Trophoblast cell (in vitro differentiated cells and primary cell): ENCODE results near the gene SFRP5.

Experiments used
- DNase-seq, 2 donors: peaks; one replicate each; pipeline ENCODE4 v3.0.0-alpha.2; 2016
- H2AFZ ChIP-seq: 2 replicates; pipeline ENCODE4 v1.6.1; 2013; ENCODE audit warnings: low read length, moderate library complexity, mild to moderate bottlenecking; ENCODE audit not compliant: insufficient read depth, poor library complexity
- H2AK5ac ChIP-seq: 2 replicates; pipeline ENCODE4 v1.6.1; 2013; ENCODE audit warnings: mild to moderate bottlenecking, low read length
- H2BK120ac ChIP-seq: 2 replicates; pipeline ENCODE4 v1.6.1; 2013; ENCODE audit warnings: low read length, mild to moderate bottlenecking, moderate library complexity; ENCODE audit not compliant: insufficient read depth, poor library complexity
- H2BK12ac ChIP-seq: 2 replicates; pipeline ENCODE4 v1.6.1; 2013; ENCODE audit warnings: mild to moderate bottlenecking, low read length, moderate library complexity
- H2BK5ac ChIP-seq: 2 replicates; pipeline ENCODE4 v1.6.1; 2013; ENCODE audit warnings: low read length, low read depth, moderate library complexity, mild to moderate bottlenecking; ENCODE audit not compliant: poor library complexity
- H3K14ac ChIP-seq: 2 replicates; pipeline ENCODE4 v1.6.1; 2013; ENCODE audit warnings: mild to moderate bottlenecking, low read length
- H3K18ac ChIP-seq: 2 replicates; pipeline ENCODE4 v1.6.1; 2013; ENCODE audit warnings: mild to moderate bottlenecking, low read length
- H3K23ac ChIP-seq: 2 replicates; pipeline ENCODE4 v1.6.1; 2013; ENCODE audit warnings: low read length
- H3K27ac ChIP-seq: 2 replicates; pipeline ENCODE4 v1.5.1; 2013; ENCODE audit warnings: low read depth, mild to moderate bottlenecking, inconsistent platforms, low read length, moderate library complexity
- H3K27me3 ChIP-seq: 2 replicates; pipeline ENCODE4 v1.6.1; 2013; ENCODE audit warnings: inconsistent platforms, mild to moderate bottlenecking, low read length, moderate library complexity; ENCODE audit not compliant: insufficient read depth
- H3K36me3 ChIP-seq, 2 experiments: 1 replicate in 1 of 2; 2 replicates in 1 of 2; pipeline ENCODE4 v1.6.1; 2013; ENCODE audit warnings: low read length in 2 of 2, mild to moderate bottlenecking in 2 of 2, moderate library complexity in 1 of 2; ENCODE audit not compliant: insufficient read depth in 2 of 2, control insufficient read depth in 1 of 2
- H3K4ac ChIP-seq: 2 replicates; pipeline ENCODE4 v1.6.1; 2013; ENCODE audit warnings: low read depth, mild to moderate bottlenecking, low read length, moderate library complexity
- H3K4me1 ChIP-seq, 2 experiments: 1 replicate in 1 of 2; 2 replicates in 1 of 2; pipeline ENCODE4 v1.6.1; 2013; ENCODE audit warnings: low read length in 2 of 2, mild to moderate bottlenecking in 2 of 2, moderate library complexity in 1 of 2; ENCODE audit not compliant: insufficient read depth in 2 of 2, control insufficient read depth in 1 of 2
- H3K4me2 ChIP-seq: 2 replicates; pipeline ENCODE4 v1.6.1; 2013; ENCODE audit warnings: inconsistent platforms, mild to moderate bottlenecking, low read length, moderate library complexity
- H3K4me3 ChIP-seq: 2 replicates; pipeline ENCODE4 v1.5.1; 2013; ENCODE audit warnings: mild to moderate bottlenecking, low read depth, low read length, inconsistent platforms
- H3K79me1 ChIP-seq: one replicate; pipeline ENCODE4 v1.6.1; 2013; ENCODE audit warnings: low read length
- H3K79me2 ChIP-seq: 2 replicates; pipeline ENCODE4 v1.6.1; 2013; ENCODE audit warnings: low read length, mild to moderate bottlenecking; ENCODE audit not compliant: control insufficient read depth, insufficient read depth, poor library complexity
- H3K9ac ChIP-seq: 2 replicates; pipeline ENCODE4 v1.6.1; 2013; ENCODE audit warnings: mild to moderate bottlenecking, low read length
- H3K9me3 ChIP-seq: 2 replicates; pipeline ENCODE4 v1.6.1; 2013; ENCODE audit warnings: low read depth, mild to moderate bottlenecking, control low read depth, inconsistent platforms, low read length; ENCODE audit not compliant: insufficient read depth
- H4K12ac ChIP-seq: 2 replicates; pipeline ENCODE4 v1.6.1; 2013; ENCODE audit warnings: low read depth, mild to moderate bottlenecking, low read length, moderate library complexity
- H4K8ac ChIP-seq: 2 replicates; pipeline ENCODE4 v1.6.1; 2013; ENCODE audit warnings: low read depth, mild to moderate bottlenecking, low read length, moderate library complexity
- H4K91ac ChIP-seq: one replicate; pipeline ENCODE4 v1.6.1; 2013; ENCODE audit warnings: low read depth, mild to moderate bottlenecking, low read length, moderate library complexity
- WGBS: extraction: QIAGEN DNeasy Blood & Tissue Kit; methylation state at CpG from one replicate; pipeline ENCODE4 v1.1.7; 2013; ENCODE audit warnings: missing lambda C conversion rate; ENCODE audit not compliant: insufficient read length, insufficient coverage; ENCODE audit errors: extremely low coverage; 5-methylcytosine and 5-hydroxymethylcytosine counted together

The SFRP5 gene

DNA sequence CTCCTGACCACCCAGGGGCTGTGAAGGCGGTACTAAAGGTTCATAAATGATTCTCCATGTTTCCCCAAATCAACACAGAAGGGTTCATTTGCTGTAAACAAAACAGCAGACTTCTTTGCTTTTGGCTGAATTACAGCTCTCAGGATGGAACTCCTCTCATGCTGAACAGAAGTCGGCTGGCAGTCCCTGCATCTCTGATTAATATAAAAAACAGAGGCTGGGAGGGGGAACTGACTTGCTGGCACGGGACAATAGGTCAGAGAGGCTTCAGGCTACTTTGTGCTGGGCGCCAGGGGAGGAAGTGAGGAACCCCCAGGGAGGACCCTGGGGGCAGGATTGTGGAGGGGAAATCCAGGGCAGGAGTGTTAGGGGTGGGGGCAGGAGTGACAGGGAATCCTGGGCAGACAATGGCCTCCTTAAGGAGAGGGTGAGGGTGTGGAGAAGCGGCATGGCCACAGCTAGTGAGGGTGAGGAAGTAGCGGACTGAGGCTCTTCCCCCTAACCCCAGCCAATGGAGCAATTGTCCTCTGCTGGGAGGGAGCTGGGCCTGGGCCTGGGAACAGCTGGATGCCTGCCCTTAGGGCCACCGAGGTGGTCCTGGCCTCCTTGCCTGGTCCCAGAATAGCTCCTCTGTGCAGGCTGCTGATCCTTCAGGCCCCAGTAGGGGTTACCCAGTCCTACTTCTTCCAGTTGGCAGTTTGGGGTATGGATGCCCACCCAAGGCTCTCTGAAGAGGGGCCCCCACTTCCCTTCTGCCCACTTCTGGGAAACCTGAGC is 9.2 kb upstream of the SFRP5 start:
- no peak for DNase-seq
- Histone ChIP-seq H3K4me2 (no peak overlapping the region), H3K23ac (no peak overlapping the region), H3K18ac (no peak overlapping the region), H3K79me1 (no peaks in the 10 kb centered on the region), H3K4me3 (no peak overlapping the region), H4K91ac (no peak overlapping the region), H3K36me3 (no peaks in the 10 kb centered on the region), H3K27ac (no peak overlapping the region), H2BK12ac (no peak overlapping the region), H2BK120ac (no peak overlapping the region), H3K79me2 (no peaks in the 10 kb centered on the region), H3K14ac (no peak overlapping the region), H3K4me1 (no peaks in the 10 kb centered on the region), H2BK5ac (no peak overlapping the region), H3K9me3 (no peaks in the 10 kb centered on the region), H3K4ac (no peak overlapping the region), H2AK5ac (no peak overlapping the region), H2AFZ (no peak overlapping the region), H3K9ac (no peak overlapping the region), H4K8ac (no peak overlapping the region), H3K27me3 (no peaks in the 10 kb centered on the region), H4K12ac (no peak overlapping the region)
- WGBS = no CpG with 5 or more reads among the region's 7 CpGs

DNA sequence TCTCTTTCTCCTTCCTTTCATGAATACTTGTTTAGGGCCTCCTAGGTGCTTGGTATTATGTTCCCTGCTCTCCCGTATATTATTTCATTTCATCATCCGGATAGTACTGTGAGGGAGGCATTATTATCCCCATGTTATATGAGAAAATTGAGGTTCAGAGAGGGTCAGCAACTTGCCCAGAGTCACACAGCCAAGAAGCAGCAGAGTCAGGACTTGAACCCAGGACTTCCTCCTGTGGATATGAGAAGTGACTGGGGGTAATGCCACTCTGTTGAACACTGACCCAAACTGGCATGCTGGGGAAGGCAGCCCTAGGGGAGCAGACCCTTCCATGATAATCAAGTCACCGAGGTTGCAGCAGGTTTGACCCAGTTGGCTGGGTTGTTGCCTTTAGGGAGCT is 8.2 kb upstream of the SFRP5 start:
- Histone ChIP-seq H3K79me2 (no peaks in the 10 kb centered on the region), H2AFZ (no peak overlapping the region), H3K27me3 (no peaks in the 10 kb centered on the region), H3K18ac (no peak overlapping the region), H3K4me1 (no peaks in the 10 kb centered on the region), H3K9me3 (no peaks in the 10 kb centered on the region), H3K36me3 (no peaks in the 10 kb centered on the region), H3K27ac (no peak overlapping the region), H3K79me1 (no peaks in the 10 kb centered on the region), H2BK12ac (no peak overlapping the region), H4K12ac (no peak overlapping the region), H3K4me3 (no peak overlapping the region), H3K4me2 (no peak overlapping the region), H4K91ac (no peak overlapping the region), H4K8ac (no peak overlapping the region), H3K9ac (no peak overlapping the region), H2BK5ac (no peak overlapping the region), H2AK5ac (no peak overlapping the region), H3K14ac (no peak overlapping the region), H3K23ac (no peak overlapping the region), H3K4ac (no peak overlapping the region), H2BK120ac (no peak overlapping the region)
- no CpG with 5 or more reads among the region's 3 CpGs for WGBS
- no peak for DNase-seq

DNA sequence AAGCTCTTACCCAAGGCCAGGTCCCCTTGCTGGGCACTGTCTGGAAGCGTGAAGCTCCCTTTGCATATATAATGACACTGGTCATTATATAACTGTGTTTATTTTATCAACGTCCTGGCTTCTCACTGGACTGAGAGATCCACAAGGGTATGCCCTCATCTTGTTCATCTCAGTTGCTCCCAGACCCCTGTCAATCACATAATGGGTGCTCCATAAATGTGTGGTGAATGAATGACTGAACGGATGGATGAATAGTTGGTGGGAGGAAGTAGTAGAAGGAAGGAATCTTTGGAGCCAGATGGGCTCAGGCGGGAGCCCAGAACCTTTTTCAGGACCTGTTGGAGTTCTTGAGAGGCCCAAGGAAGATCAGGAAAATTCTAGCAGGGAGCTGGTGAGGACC is 7.7 kb upstream of the SFRP5 start:
- no peak overlapping the region for H3K23ac ChIP-seq
- H3K4me1 ChIP-seq = no peaks in the 10 kb centered on the region
- H3K9ac ChIP-seq = no peak overlapping the region
- H4K12ac ChIP-seq = no peak overlapping the region
- no peak overlapping the region for H3K4me2 ChIP-seq
- H2BK120ac ChIP-seq = no peak overlapping the region
- H3K18ac ChIP-seq = no peak overlapping the region
- H3K4me3 ChIP-seq = no peak overlapping the region
- H2BK12ac ChIP-seq = no peak overlapping the region
- no peaks in the 10 kb centered on the region for H3K9me3 ChIP-seq
- no peak overlapping the region for H2AFZ ChIP-seq
- H4K91ac ChIP-seq = no peak overlapping the region
- no peak overlapping the region for H3K14ac ChIP-seq
- no peak overlapping the region for H3K4ac ChIP-seq
- no peaks in the 10 kb centered on the region for H3K36me3 ChIP-seq
- H2AK5ac ChIP-seq = no peak overlapping the region
- no peaks in the 10 kb centered on the region for H3K27me3 ChIP-seq
- 100% methylated on average over 1 of the region's 4 CpGs for WGBS
- H3K27ac ChIP-seq = no peak overlapping the region
- no peak for DNase-seq
- H2BK5ac ChIP-seq = no peak overlapping the region
- H4K8ac ChIP-seq = no peak overlapping the region
- H3K79me1 ChIP-seq = no peaks in the 10 kb centered on the region
- H3K79me2 ChIP-seq = no peaks in the 10 kb centered on the region

DNA sequence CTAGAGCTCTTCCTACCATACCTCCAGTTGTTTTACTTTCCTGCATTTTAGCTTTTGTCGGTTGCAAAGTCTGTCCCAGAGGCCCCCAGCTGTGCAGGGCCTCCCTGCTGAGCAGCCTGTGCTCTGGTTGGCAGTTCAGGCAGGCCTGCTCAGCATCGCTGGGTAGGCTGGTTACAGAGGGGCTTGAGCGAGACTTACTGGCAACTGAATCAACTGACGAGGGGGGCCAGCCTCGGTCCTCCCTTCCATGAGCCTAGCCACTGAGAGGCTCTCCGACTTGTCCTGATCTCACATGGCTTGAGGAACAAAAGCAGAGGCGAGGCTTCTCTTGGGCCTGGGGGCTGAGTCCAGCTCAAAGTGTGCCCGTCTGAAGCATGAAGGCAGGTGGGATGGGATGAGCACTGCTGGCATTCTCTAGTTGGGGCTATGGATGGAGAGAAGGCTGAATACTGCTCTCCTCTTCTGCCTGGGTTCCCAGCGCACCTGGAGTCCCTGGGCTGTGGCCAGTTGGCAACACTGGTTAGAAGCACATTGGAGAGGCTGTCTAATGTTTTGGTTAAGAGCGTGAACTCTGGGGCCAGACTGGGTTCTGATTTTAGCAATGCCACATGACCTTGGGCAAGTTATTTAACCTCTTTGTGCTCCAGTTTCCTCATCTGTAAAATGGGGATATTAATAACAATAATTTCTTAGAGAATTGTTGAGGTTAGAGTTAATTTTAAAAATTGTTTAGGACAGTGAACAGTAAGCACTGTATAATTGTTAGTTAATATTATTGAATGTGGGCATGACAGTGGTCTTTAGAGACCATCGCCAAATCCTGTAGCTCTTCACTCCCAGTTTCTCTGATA is 6.9 kb upstream of the SFRP5 start:
- Histone ChIP-seq H3K4me2 (no peak overlapping the region), H2AFZ (no peak overlapping the region), H4K91ac (no peak overlapping the region), H3K18ac (no peak overlapping the region), H2BK5ac (no peak overlapping the region), H2BK120ac (no peak overlapping the region), H3K4me3 (no peak overlapping the region), H3K9ac (no peak overlapping the region), H2BK12ac (no peak overlapping the region), H3K79me1 (no peaks in the 10 kb centered on the region), H4K8ac (no peak overlapping the region), H3K9me3 (no peaks in the 10 kb centered on the region), H2AK5ac (no peak overlapping the region), H3K27me3 (no peaks in the 10 kb centered on the region), H3K4me1 (no peaks in the 10 kb centered on the region), H4K12ac (no peak overlapping the region), H3K79me2 (no peaks in the 10 kb centered on the region), H3K4ac (no peak overlapping the region), H3K14ac (no peak overlapping the region), H3K23ac (no peak overlapping the region), H3K36me3 (no peaks in the 10 kb centered on the region), H3K27ac (no peak overlapping the region)
- no CpG with 5 or more reads among the region's 11 CpGs for WGBS
- DNase-seq = no peak
